Measurements from ENCODE around the gene PIK3R5.

DNA sequence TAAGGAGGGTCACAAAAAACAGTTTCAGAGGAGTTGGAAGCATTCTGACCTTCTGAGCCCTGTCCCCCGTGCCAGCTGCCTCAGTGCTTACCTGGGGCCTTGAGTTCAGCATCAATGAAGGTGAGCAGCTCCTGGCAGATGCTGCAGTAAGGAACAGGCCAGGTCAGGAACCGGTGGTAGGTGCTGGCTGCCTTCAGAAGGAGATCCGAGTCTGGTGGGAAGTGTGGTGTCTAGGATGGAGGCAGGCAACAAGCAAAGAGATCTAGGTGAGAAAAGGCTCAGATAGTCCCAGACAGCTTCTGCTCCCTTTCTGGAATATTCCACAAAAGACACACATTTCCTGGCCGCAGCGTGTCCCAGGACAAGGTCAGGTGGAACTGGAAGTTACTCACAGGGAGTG is 60.8 kb downstream of the PIK3R5 start:
- TF ChIP-seq, protein P1, sequence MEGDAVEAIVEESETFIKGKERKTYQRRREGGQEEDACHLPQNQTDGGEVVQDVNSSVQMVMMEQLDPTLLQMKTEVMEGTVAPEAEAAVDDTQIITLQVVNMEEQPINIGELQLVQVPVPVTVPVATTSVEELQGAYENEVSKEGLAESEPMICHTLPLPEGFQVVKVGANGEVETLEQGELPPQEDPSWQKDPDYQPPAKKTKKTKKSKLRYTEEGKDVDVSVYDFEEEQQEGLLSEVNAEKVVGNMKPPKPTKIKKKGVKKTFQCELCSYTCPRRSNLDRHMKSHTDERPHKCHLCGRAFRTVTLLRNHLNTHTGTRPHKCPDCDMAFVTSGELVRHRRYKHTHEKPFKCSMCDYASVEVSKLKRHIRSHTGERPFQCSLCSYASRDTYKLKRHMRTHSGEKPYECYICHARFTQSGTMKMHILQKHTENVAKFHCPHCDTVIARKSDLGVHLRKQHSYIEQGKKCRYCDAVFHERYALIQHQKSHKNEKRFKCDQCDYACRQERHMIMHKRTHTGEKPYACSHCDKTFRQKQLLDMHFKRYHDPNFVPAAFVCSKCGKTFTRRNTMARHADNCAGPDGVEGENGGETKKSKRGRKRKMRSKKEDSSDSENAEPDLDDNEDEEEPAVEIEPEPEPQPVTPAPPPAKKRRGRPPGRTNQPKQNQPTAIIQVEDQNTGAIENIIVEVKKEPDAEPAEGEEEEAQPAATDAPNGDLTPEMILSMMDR (IDR thresholded peaks at IDR 0.05; ENCODE audit: borderline replicate concordance, extremely low read depth, low read length, poor library complexity, severe bottlenecking) = no peak
- TF ChIP-seq EZH2 (IDR thresholded peaks at IDR 0.05; ENCODE audit: borderline replicate concordance, low read depth, low read length, severe bottlenecking) = no peak

Measured in DND-41 (cell line).